HG02678 (cell line): ENCODE data around the gene ARHGEF40.
A peak's percentile ranks its signal among the peaks of the same experiment; 100 is the strongest.

ENCODE experiments used
- ATAC-seq: cut with Tn5 transposase; IDR thresholded peaks from one replicate; pipeline ENCODE4 v1.9.1; 2021; ENCODE audit warnings: mild to moderate bottlenecking, moderate library complexity; ENCODE audit not compliant: unreplicated experiment

Gene ARHGEF40

DNA sequence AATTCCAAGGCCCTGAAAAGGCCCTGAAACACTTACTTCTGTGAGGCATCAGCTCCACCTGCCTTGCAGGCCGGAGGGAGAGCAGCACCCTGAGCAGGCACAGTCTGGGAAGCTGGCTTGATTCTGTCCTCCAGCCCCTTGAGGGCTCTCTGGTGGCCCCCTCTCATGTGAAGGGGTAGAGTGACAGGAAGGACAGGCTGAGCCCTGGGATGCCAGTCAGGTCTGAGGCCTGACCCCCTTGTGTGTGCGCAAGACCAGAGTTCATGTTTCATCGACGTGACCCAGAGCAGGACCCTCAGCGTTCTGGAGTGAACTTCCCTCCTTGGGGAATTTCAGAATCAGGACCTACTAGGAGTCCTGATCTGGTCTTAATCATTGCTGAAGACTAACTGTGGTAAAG lies 11.2 kb upstream of the ARHGEF40 start:
- ATAC-seq, result no peak

DNA sequence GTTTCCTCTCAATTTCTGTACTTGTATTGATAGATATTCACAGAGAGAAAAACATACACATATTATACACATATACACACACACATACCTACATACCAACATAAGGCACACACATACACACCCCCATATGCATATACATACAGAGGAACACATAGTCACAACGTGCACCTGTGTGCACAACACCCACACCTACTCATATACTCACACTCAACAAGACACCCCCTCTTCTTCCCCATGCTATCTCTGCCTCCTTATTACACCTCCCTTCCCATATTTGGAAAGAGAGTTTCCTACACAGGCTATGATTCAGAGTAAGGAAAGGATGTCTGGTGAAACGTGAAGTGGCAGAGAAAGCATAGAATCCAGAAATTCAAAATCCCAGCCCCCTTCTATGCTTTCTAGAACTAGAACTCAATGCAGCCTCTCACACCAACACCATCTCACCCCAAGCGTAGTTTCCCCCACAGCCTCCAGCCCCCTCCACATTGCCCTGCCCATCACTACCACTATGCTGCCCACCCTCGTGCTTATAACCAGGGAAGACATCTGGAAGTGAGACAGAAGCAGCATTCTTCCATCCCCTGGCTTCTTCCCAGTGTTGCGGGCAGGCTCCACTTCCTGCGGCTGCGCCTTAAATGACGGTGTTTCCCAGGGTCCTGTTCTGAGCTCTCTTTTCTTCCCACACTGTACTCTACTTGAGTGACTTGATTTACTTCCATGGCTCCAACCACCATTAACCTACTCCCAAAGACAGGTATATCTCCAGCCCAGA lies 10.1 kb upstream of the ARHGEF40 start:
- ATAC-seq, result no peak

DNA sequence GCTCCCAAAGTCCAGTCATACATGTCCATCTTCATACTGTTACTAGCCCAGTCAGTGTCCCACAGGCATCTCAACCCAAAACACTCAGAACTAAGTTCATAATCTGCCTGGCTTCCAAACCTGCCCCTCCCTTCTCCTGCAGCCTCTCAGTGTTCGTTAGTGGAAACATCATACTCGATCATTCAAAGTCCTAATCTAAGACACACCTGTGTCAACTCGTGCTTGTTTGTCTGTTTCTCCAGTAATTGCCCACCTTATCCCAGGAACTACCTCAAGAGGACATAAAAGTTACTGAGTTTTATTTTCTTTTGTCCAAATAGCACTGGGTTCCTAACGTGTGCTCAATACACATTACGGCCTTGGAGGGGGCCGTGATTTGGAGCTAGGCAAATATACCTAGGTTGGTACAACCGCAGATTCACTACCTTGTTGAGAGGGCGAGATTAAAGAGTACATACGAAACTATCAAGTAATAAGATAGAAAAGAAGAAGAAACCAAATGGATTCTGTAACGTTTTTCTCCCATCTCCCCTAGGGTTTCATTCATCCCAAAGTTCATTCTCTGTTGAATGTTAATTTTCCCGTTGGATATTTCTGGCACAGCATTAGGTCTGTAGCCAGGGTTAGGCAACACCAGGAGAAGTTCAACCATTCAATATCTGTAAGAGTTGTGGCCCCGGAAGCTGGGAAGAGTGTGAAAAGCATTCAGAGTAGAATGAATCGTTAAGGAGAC lies 9.3 kb upstream of the ARHGEF40 start:
- ATAC-seq, result no peak

DNA sequence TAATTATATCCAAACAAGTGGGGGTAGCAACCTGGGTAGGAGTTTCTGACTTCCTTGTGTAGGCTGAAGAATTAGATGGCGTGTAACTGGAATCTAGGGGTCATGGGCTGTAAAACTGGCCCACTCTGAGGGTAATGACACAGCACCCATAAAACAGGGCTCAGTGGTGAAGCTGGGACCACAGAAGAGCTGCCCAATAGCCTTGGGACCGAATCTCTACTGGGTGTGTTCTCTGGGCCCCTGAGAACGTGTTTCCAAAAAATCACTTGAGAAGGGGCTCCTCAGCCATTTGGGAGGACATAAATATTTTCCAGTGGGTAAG lies 8.8 kb upstream of the ARHGEF40 start:
- no peak for ATAC-seq

DNA sequence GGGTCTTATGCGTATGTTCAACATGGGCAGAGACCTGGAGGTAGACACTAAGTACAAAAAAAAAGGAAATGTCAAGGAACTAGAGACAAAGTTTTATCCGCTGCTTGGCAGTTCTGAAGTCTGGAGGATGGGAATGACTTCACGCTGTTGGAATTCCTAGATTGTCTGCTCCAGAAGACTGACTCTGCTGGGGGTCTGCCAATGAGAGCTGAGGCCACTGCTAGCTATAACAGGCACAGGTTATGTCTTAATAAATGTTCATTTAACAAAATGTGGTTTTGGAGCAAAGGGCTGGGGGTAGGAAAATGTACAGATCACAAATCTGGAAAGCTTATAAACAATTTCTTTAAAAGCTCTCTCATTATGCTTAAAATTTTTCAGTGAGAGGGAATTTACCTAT lies 6.6 kb upstream of the ARHGEF40 start:
- no peak for ATAC-seq

DNA sequence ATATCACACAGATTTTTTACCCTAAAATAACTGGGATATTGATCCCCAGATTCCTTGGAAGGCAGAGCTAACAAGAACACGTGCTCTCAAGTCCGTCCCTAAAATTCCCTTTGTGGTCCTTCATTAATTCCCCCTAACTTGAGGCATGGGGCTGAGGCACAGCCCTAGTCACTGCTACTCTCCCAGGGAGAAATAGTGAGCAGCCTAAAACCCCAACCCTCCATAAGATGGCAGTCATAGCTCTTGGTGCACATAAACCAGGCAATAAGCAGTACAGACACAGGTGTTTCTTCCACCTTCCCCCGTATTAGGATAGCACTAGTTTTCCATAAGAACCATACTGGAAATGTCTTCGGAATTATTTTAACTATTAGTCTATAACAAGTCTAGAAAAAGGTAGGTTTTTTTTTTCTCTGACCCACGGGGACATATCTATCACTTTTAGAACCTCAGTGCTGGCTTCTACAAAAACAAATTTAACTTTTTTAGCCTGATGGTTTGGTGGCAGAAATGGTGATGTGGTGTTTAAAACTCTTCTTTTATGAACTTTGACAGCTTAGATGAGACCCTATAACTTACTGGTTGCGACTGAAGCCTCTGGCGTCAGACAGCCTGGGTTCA lies 3.1 kb upstream of the ARHGEF40 start:
- no peak for ATAC-seq

DNA sequence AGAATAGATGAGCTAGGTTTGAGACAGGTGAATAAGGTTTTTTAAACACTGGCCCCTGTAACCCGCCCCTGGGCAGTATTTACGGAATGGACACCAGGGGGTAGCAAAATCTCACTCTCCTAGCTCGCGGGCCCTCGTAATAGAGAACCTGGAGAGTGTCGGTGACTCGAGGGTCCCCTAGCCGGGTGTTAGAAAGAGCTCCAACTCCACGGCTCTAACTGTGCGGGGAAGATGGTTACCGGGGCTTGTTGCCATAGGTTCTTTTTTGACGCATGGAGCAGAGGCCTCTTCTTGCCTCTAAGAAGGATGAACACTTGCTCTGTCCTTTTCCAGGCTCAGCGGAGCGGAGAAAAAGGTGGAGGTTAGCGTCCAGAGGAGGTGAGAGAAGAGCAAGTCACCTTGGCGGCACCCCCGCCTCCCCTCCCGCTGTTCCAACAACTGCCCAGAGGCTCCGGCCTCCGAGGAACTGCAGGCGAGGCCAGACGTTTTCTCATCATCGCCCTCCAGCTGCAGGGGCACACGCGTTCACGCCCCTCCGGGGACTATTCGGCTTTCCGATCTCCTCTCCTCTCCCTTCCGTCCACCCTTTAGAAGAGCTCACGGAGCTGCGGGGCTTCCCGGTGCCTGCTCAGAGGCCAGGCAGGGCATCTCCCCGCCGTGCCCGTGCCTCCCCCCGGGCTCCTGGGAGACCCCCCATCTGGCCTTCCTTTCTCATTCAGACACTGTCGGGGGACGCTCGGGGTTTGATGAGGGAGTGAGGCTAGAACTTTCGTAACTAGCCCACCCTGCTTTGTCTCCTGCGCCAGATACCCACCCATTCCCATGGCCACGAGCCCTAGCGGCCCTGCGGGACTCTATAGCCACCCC lies 1.4 kb upstream of the ARHGEF40 start:
- no peak for ATAC-seq

DNA sequence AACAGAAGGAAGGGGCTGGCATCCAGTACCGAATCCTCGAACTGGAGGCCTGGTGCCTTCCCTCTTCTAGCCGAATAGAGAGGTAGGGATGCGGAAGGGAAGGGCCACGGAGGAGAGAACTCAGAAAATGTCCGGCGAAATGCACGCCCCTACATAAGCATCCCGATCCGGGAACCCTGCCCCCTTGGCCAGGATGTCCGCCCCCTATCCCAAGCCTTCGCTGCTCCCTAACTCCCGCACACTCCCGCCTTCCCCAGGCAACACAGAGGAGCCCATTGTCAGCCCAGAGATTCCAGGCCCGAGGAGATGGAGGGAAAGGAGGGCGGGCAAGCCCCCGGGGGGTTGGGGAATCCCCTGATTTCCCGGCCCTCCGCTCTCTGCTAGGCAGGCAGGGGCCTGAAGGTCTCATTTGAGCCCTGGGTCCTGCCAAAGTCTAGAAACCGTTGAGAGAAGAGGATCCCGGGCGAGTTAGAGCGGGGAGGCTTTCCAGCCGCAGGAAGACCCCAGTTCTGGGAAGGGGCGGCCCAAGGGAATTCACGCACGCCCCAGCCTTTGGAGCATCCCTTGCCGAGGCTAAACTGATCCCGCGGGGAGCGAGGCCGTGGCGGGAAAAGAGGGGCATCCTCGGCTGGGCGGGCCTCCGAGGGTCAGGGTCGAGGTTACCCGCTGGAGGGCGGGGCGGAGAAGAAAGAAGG lies 569 bp upstream of the ARHGEF40 start:
- ATAC-seq, result no peak

DNA sequence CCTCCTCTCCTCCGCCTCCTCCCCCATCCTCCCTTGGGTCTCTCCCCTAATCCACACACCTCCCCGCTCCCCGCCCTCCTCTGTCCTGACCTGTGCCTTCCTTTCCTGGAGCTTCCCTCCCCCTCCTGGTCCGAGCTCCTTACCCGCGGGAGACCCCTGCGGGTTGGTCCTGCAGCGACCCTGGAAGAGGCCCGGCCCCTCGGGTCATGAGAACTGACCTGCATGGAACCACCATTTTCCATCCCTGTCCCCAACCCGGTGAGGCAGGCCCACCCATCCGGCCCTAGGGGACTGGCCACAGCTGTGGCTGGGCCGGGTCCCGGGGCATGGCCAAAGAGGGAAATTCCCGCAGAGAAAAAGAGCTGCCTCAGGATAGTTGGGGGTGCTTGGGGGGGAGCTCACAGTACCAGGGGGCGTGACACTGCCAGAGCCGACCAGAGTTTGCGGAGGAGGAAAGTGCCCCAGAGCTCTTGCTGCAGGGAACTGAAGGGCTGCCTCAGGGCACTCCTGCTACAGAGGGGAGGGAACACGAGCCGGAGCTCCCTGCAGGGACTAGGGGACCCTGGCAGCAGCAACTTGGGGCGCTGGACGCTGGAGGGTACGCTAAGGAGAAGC lies 613 bp downstream of the ARHGEF40 start:
- peak; percentile 12 for ATAC-seq

DNA sequence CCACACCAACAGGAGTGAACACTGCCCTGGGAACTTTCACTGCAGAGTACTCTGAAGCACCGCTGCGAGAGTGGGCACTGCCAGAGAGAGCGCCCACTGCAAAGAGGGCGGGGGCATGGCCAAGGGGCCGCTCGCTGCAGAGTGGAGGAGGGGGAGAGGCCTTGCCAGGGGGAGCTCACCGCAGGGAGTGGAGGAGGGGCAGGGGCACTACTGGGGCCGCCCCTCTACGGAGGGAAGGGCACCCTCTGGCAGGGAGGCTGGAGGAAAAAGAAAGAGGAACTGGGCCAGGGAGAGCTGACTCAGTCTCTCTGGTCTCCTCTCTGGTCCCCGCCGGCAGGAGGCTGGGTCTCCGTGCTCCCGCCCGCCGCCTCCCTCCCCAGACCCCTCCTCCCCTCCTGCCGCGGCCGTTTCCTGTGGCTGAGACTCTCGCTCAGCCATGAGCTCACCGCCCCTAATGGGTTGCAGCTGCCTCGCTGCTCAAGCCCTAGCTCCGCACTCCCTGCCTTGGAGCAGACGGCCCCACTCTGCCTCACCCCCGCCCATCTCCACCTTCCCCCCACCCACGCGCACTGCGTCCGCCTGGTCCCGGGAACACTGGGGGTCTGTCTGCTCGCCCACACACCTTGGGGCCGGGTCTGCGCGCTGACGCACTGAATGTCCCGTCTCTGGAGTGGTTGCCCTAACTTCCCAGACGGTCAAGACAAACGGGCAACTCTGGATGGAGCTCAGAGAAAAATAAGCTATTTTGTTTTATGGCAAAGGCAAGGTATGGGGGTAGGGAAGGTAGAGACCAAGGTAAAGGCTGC lies 1.3 kb downstream of the ARHGEF40 start:
- peak; percentile 73 for ATAC-seq

DNA sequence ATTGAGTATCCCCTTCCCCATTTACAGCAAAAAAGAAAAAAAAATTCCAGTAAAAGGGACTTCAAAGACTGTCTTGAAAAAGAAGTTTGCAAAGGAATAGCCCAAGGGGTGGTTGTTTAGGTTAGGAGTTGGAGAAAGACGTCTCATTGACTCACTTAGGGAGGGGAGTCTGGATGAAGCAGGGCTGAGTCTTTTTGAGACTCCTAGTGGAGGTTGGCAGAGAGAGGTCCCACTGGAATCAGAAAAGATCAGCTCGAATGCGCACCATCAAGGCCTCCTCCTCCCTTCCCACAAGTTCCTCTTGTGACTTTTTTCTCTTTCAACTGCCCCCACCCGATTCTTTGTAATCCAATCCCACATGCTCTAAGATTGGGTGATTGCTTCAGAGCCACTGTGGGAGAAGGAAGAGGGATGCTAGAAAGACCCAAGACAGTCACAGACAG lies 1.9 kb downstream of the ARHGEF40 start:
- no peak for ATAC-seq

DNA sequence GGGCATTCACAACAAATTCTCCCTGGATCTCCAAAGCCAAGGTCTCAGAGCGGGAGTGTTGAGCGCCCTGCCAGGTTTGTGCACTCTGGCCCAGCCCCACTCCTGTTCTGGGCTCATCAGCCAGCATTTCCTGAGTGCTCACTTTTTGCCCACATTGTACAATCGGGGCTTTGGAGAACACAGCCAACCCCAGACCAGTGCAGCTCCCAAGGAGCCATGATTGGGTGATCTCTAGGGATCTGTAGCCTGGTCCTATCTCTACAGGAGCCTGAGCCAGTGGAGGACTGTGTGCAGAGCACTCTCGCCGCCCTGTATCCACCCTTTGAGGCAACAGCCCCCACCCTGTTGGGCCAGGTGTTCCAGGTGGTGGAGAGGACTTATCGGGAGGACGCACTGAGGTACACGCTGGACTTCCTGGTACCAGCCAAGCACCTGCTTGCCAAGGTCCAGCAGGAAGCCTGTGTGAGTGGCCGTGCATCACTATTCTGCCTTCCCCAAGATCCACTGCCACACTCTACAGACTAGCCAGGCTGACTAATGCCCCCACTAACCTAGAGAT lies 2.8 kb downstream of the ARHGEF40 start:
- ATAC-seq, result no peak

DNA sequence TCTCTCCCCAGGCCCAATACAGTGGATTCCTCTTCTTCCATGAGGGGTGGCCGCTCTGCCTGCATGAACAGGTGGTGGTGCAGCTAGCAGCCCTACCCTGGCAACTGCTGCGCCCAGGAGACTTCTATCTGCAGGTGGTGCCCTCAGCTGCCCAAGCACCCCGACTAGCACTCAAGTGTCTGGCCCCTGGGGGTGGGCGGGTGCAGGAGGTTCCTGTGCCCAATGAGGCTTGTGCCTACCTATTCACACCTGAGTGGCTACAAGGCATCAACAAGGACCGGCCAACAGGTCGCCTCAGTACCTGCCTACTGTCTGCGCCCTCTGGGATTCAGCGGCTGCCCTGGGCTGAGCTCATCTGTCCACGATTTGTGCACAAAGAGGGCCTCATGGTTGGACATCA lies 3.8 kb downstream of the ARHGEF40 start:
- no peak for ATAC-seq

DNA sequence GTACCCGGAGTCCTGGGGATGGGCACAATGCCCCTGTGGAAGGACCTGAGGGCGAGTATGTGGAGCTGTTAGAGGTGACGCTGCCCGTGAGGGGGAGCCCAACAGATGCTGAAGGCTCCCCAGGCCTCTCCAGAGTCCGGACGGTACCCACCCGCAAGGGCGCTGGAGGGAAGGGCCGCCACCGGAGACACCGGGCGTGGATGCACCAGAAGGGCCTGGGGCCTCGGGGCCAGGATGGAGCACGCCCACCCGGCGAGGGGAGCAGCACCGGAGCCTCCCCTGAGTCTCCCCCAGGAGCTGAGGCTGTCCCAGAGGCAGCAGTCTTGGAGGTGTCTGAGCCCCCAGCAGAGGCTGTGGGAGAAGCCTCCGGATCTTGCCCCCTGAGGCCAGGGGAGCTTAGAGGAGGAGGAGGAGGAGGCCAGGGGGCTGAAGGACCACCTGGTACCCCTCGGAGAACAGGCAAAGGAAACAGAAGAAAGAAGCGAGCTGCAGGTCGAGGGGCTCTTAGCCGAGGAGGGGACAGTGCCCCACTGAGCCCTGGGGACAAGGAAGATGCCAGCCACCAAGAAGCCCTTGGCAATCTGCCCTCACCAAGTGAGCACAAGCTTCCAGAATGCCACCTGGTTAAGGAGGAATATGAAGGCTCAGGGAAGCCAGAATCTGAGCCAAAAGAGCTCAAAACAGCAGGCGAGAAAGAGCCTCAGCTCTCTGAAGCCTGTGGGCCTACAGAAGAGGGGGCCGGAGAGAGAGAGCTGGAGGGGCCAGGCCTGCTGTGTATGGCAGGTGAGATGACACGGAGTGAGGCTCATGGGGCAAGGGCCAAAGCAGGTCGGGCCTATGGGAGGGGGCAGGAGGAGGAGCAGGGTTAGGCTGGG lies 4.5 kb downstream of the ARHGEF40 start:
- ATAC-seq, result no peak

DNA sequence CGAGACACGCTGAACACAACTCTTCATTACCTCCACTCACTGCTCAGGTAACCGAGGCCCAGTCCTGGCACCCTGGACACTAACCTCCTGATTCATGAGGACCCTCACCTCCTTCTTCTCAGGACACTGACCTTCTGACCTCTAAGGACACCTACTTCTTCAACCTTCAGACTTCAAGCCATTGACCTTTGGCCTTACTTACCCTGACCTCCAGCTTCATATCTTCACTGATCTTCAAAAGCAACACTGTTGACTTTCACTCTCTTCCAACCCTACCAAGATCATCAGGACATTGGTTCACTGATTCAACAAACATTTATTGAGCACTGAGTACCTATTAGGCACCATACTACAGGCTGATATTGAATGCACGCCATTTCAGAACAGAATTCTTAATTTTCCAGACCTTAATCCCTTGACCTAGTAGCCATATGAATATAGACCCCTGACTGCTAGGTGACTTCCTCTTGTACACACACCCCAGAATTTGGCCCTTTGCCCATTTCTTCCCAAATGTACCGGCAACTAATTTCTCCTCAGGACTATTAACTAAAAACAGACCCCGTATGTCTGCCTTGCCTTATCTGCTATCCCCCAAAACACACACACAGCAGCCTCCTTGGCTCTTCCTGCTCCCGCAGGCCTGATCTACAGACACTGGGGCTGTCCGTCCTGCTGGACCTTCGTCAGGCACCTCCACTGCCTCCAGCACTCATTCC lies 5.8 kb downstream of the ARHGEF40 start:
- no peak for ATAC-seq

DNA sequence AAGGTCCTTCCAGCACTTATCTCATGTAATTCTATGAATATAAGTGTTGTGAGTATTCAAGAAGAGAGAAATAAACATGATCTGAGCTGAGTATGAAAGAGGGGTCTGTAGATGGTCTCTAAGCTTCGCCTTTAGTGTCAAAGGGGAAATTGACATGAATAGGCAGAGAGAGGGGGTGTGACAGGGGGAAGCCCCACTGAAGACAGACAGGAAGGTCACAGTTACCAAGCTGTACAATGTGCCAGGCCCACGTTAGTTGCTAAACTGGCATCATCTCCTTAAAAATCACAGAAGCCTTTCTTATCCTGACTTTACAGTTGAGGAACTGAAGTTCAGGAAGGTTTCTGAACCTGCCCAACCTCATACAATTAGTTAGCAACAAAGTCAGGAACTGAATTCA lies 7.6 kb downstream of the ARHGEF40 start:
- no peak for ATAC-seq

DNA sequence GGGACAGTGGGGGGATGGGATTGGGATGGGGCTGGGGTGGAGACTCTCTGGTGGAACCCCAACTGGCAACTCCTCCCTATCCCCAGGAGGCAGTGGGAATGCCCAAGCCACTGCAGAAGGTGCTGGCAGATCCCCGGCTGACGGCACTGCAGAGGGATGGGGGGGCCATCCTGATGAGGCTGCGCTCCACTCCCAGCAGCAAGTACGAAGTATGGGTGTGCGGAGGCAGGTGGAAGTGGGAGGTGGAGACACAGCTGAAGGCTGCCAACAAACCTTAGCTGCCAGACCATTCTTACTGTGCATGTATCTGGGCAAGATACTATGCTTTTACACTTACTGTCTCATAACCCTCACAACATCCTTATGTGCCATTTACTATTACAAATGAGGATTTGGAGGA lies 8.2 kb downstream of the ARHGEF40 start:
- ATAC-seq, result no peak
